Fibroblast of upper back skin (primary cell): ENCODE data around the gene ITGB3BP.

Source experiments
- DNase-seq: peaks from one replicate; pipeline ENCODE4 v3.0.0-alpha.2; 2013

The ITGB3BP gene

GRCh38 chr1:63414691-63415365 lies 108.2 kb downstream of the ITGB3BP start:
- DNase-seq, result no peak

GRCh38 chr1:63413394-63413793 lies 109.6 kb downstream of the ITGB3BP start:
- DNase-seq, result no peak

GRCh38 chr1:63411066-63411465 lies 112.0 kb downstream of the ITGB3BP start:
- peak; percentile 4 for DNase-seq

GRCh38 chr1:63408331-63408730 lies 114.7 kb downstream of the ITGB3BP start:
- DNase-seq, result peak; percentile 35

GRCh38 chr1:63407002-63407401 lies 116.0 kb downstream of the ITGB3BP start:
- no peak for DNase-seq

- no peak for DNase-seq
These were observed 117.0 kb downstream of the ITGB3BP start for GRCh38 chr1:63405987-63406386.

- DNase-seq, result no peak
These were observed 118.0 kb downstream of the ITGB3BP start for GRCh38 chr1:63405021-63405420.

GRCh38 chr1:63403386-63403785 lies 119.6 kb downstream of the ITGB3BP start:
- DNase-seq, result no peak

GRCh38 chr1:63401945-63402344 lies 121.1 kb downstream of the ITGB3BP start:
- no peak for DNase-seq
